HL-60 (cell line): ENCODE measurements around the gene TSPEAR.

Experiments used
- POLR2AphosphoS5 ChIP-seq: IDR thresholded peaks from 2 replicates; pipeline ENCODE4 v1.6.1; 2012; ENCODE audit warnings: low read depth
- SPI1 ChIP-seq: IDR thresholded peaks from 2 replicates; pipeline ENCODE4 v1.6.1; 2012; ENCODE audit warnings: low read depth, mild to moderate bottlenecking, borderline replicate concordance
- TF ChIP-seq, protein P1 (sequence below): IDR thresholded peaks from one replicate; pipeline ENCODE4 v1.5.1; 2011; ENCODE audit warnings: low read length, control low read depth, inconsistent platforms; ENCODE audit not compliant: insufficient read depth
- TF ChIP-seq, protein P2 (sequence below): IDR thresholded peaks from 2 replicates; pipeline ENCODE4 v1.6.1; 2012; ENCODE audit warnings: low read depth; ENCODE audit not compliant: insufficient replicate concordance

DNA sequence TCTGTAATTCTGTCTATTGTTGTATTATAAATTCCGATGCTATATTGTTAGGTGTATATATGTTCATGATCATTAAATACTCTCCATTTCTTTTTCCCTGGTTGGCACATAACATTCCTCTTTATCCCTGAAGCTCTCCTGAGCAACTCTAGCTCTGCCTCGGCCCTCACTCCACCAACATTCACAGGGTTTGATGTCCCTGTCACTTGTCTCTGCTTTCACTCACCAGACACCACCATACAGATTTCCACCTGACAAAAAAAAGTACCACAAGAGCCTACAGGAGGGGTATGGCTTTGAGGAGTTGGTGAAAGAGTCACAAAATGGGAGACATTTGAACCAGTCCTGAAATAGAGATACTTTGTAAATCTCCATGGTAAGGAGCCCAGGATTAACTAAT lies 8.8 kb upstream of the TSPEAR start:
- TF ChIP-seq, protein P1, sequence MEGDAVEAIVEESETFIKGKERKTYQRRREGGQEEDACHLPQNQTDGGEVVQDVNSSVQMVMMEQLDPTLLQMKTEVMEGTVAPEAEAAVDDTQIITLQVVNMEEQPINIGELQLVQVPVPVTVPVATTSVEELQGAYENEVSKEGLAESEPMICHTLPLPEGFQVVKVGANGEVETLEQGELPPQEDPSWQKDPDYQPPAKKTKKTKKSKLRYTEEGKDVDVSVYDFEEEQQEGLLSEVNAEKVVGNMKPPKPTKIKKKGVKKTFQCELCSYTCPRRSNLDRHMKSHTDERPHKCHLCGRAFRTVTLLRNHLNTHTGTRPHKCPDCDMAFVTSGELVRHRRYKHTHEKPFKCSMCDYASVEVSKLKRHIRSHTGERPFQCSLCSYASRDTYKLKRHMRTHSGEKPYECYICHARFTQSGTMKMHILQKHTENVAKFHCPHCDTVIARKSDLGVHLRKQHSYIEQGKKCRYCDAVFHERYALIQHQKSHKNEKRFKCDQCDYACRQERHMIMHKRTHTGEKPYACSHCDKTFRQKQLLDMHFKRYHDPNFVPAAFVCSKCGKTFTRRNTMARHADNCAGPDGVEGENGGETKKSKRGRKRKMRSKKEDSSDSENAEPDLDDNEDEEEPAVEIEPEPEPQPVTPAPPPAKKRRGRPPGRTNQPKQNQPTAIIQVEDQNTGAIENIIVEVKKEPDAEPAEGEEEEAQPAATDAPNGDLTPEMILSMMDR, result no peak
- TF ChIP-seq POLR2AphosphoS5 (no peak), SPI1 (no peak)
- TF ChIP-seq, protein P2, sequence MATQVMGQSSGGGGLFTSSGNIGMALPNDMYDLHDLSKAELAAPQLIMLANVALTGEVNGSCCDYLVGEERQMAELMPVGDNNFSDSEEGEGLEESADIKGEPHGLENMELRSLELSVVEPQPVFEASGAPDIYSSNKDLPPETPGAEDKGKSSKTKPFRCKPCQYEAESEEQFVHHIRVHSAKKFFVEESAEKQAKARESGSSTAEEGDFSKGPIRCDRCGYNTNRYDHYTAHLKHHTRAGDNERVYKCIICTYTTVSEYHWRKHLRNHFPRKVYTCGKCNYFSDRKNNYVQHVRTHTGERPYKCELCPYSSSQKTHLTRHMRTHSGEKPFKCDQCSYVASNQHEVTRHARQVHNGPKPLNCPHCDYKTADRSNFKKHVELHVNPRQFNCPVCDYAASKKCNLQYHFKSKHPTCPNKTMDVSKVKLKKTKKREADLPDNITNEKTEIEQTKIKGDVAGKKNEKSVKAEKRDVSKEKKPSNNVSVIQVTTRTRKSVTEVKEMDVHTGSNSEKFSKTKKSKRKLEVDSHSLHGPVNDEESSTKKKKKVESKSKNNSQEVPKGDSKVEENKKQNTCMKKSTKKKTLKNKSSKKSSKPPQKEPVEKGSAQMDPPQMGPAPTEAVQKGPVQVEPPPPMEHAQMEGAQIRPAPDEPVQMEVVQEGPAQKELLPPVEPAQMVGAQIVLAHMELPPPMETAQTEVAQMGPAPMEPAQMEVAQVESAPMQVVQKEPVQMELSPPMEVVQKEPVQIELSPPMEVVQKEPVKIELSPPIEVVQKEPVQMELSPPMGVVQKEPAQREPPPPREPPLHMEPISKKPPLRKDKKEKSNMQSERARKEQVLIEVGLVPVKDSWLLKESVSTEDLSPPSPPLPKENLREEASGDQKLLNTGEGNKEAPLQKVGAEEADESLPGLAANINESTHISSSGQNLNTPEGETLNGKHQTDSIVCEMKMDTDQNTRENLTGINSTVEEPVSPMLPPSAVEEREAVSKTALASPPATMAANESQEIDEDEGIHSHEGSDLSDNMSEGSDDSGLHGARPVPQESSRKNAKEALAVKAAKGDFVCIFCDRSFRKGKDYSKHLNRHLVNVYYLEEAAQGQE, result no peak
